H1 (cell line): Measurements from ENCODE around the gene KCNIP2. TPM values are rescaled to one million over a fixed set of nuclear protein-coding genes. Genes with fewer than 3 reads are reported as not detected.

Source experiments
- CTCF ChIA-PET: fragments of 300-600 bp; sonication (Branson Sonifier 250); formaldehyde crosslinking; loops from one replicate; lab custom pipeline; 2021; ENCODE audit not compliant: partially characterized antibody; lab: Charles Lee
- POLR2A ChIA-PET: fragments of 300-600 bp; sonication (Branson Sonifier 250); formaldehyde crosslinking; loops from one replicate; lab custom pipeline; 2021; ENCODE audit warnings: inconsistent platforms; ENCODE audit not compliant: partially characterized antibody; lab: Charles Lee
- DNase-seq, 2 experiments: peaks; one replicate each; pipeline versions ENCODE4 v3.0.0 to v3.0.0-alpha.2; 2010 to 2022; ENCODE audit warnings: low spot score in 2 of 2, low read depth in 1 of 2, mixed read lengths in 1 of 2
- FAIRE-seq: peaks from 2 replicates; lab custom pipeline; 2011; peaks lifted over from hg19 to GRCh38; lab: Jason Lieb, UNC
- H2AFZ ChIP-seq: 2 replicates; pipeline ENCODE4 v1.8.1; 2012; ENCODE audit warnings: low read length, inconsistent platforms
- H2AK5ac ChIP-seq: 2 replicates; pipeline ENCODE4 v1.6.1; 2013; ENCODE audit warnings: low read depth, low read length
- H2BK120ac ChIP-seq: replicated peaks from 2 replicates; pipeline ENCODE3; 2013; ENCODE audit warnings: low read depth, low read length, inconsistent platforms
- H2BK12ac ChIP-seq: 2 replicates; pipeline ENCODE4 v1.6.1; 2013; ENCODE audit warnings: low read depth, low read length
- H2BK15ac ChIP-seq: 2 replicates; pipeline ENCODE4 v1.6.1; 2013; ENCODE audit warnings: low read length
- H2BK20ac ChIP-seq: 2 replicates; pipeline ENCODE4 v1.6.1; 2013; ENCODE audit warnings: low read length
- H2BK5ac ChIP-seq: 2 replicates; pipeline ENCODE4 v1.6.1; 2013; ENCODE audit warnings: low read depth, low read length
- H3K14ac ChIP-seq: 2 replicates; pipeline ENCODE4 v1.6.1; 2013; ENCODE audit warnings: inconsistent platforms; ENCODE audit not compliant: insufficient read length
- H3K18ac ChIP-seq: 2 replicates; pipeline ENCODE4 v1.6.1; 2013; ENCODE audit warnings: low read length; ENCODE audit errors: extremely low read depth
- H3K23ac ChIP-seq: 2 replicates; pipeline ENCODE4 v1.6.1; 2013; ENCODE audit warnings: inconsistent platforms; ENCODE audit not compliant: insufficient read length
- H3K23me2 ChIP-seq: 2 replicates; pipeline ENCODE4 v1.6.1; 2013; ENCODE audit warnings: low read depth, low read length
- H3K27ac ChIP-seq: 2 replicates; pipeline ENCODE4 v1.6.1; 2011; ENCODE audit warnings: low read depth, low read length, inconsistent platforms
- H3K27me3 ChIP-seq, 4 experiments: replicated peaks in 1 of 4; 1 replicate in 1 of 4; 2 replicates in 3 of 4; pipeline versions ENCODE4 v1.6.1 to v1.8.1; 2011 to 2013; ENCODE audit warnings: low read length in 3 of 4, mild to moderate bottlenecking in 3 of 4, inconsistent platforms in 2 of 4, mixed read lengths in 2 of 4, moderate library complexity in 1 of 4; ENCODE audit not compliant: control insufficient read depth in 3 of 4, insufficient read depth in 3 of 4; ENCODE audit errors: extremely low read depth in 1 of 4
- H3K36me3 ChIP-seq, 4 experiments: 2 replicates each; pipeline versions ENCODE4 v1.6.1 to v1.8.1; 2011 to 2013; ENCODE audit warnings: mild to moderate bottlenecking in 4 of 4, low read length in 3 of 4, moderate library complexity in 2 of 4, control low read depth in 1 of 4, inconsistent platforms in 1 of 4; ENCODE audit not compliant: insufficient read depth in 4 of 4, control insufficient read depth in 2 of 4
- H3K4ac ChIP-seq: replicated peaks from 2 replicates; pipeline ENCODE3; 2013; ENCODE audit warnings: low read length, low read depth, mixed read lengths, inconsistent platforms; ENCODE audit not compliant: insufficient read length
- H3K4me1 ChIP-seq, 4 experiments: replicated peaks in 1 of 4; 1 replicate in 1 of 4; 2 replicates in 3 of 4; pipeline versions ENCODE4 v1.6.1 to v1.8.1; 2011 to 2013; ENCODE audit warnings: low read length in 3 of 4, inconsistent platforms in 2 of 4, mixed read lengths in 1 of 4; ENCODE audit not compliant: insufficient read depth in 4 of 4, control insufficient read depth in 3 of 4
- H3K4me2 ChIP-seq, 2 experiments: 2 replicates each; pipeline versions ENCODE4 v1.6.1 to v1.8.1; 2011 to 2013; ENCODE audit warnings: low read depth in 2 of 2, low read length in 2 of 2, control low read depth in 1 of 2, inconsistent platforms in 1 of 2, mild to moderate bottlenecking in 1 of 2; ENCODE audit not compliant: insufficient read depth in 1 of 2
- H3K4me3 ChIP-seq, 4 experiments: fragments of 200-600, 300-600 bp in 1 of 4; sonication (generic), shearing (Covaris generic), sonication (Bioruptor Twin) in 1 of 4; 2 replicates each; pipeline versions ENCODE4 v1.5.1 to v1.8.1; 2011 to 2016; ENCODE audit warnings: low read length in 4 of 4, low read depth in 3 of 4, control low read depth in 2 of 4, inconsistent platforms in 2 of 4, mild to moderate bottlenecking in 2 of 4, mixed read lengths in 1 of 4, moderate library complexity in 1 of 4; ENCODE audit not compliant: insufficient read depth in 2 of 4; ENCODE audit errors: extremely low read depth in 1 of 4
- H3K56ac ChIP-seq: replicated peaks from 2 replicates; pipeline ENCODE3; 2013; ENCODE audit warnings: low read depth, mild to moderate bottlenecking, mixed read lengths, low read length, inconsistent platforms; ENCODE audit not compliant: insufficient read length
- H3K79me1 ChIP-seq: 2 replicates; pipeline ENCODE4 v1.6.1; 2013; ENCODE audit warnings: low read depth, low read length, control low read depth
- H3K79me2 ChIP-seq, 2 experiments: 2 replicates each; pipeline versions ENCODE4 v1.6.1 to v1.8.1; 2012 to 2013; ENCODE audit warnings: low read length in 2 of 2, mild to moderate bottlenecking in 2 of 2, inconsistent platforms in 1 of 2; ENCODE audit not compliant: insufficient read depth in 2 of 2, control insufficient read depth in 1 of 2
- H3K9ac ChIP-seq, 4 experiments: replicated peaks in 1 of 4; 1 replicate in 1 of 4; 2 replicates in 3 of 4; pipeline versions ENCODE4 v1.6.1 to v1.8.1; 2011 to 2013; ENCODE audit warnings: low read depth in 3 of 4, low read length in 3 of 4, control low read depth in 2 of 4, mild to moderate bottlenecking in 2 of 4, moderate library complexity in 2 of 4, inconsistent platforms in 1 of 4; ENCODE audit errors: extremely low read depth in 1 of 4
- H3K9me3 ChIP-seq, 2 experiments: 2 replicates each; pipeline versions ENCODE4 v1.6.1 to v1.8.1; 2012 to 2013; ENCODE audit warnings: mild to moderate bottlenecking in 2 of 2, moderate library complexity in 2 of 2, control low read depth in 1 of 2, inconsistent platforms in 1 of 2, low read depth in 1 of 2, low read length in 1 of 2, mixed read lengths in 1 of 2; ENCODE audit not compliant: insufficient read depth in 2 of 2
- H4K20me1 ChIP-seq, 2 experiments: replicated peaks in 1 of 2; 2 replicates each; pipeline versions ENCODE3 to v1.8.1; 2011 to 2013; ENCODE audit warnings: inconsistent platforms in 2 of 2, low read length in 2 of 2, mild to moderate bottlenecking in 1 of 2; ENCODE audit not compliant: insufficient read depth in 2 of 2, control insufficient read depth in 1 of 2
- H4K5ac ChIP-seq: 2 replicates; pipeline ENCODE4 v1.6.1; 2013; ENCODE audit warnings: low read length, low read depth, mixed read lengths, inconsistent platforms; ENCODE audit not compliant: insufficient read length
- H4K8ac ChIP-seq: 2 replicates; pipeline ENCODE4 v1.8.0; 2013; ENCODE audit warnings: mild to moderate bottlenecking, moderate library complexity, low read length, inconsistent platforms; ENCODE audit not compliant: insufficient read depth; ENCODE audit errors: extremely low read depth
- H4K91ac ChIP-seq: replicated peaks from 2 replicates; pipeline ENCODE3; 2013; ENCODE audit warnings: low read length, mixed read lengths, inconsistent platforms; ENCODE audit not compliant: insufficient read length
- CBX5 ChIP-seq: fragments of 300-800, 300-1000 bp; sonication (generic); IDR thresholded peaks from 2 replicates; pipeline ENCODE4 v1.7.1; 2016; ENCODE audit warnings: antibody characterized with exemption, low read length, low read depth
- CBX8 ChIP-seq: fragments of 300-800, 300-1000 bp; sonication (generic); IDR thresholded peaks from 2 replicates; pipeline ENCODE4 v1.7.1; 2016; ENCODE audit warnings: low read depth, low read length, borderline replicate concordance
- KDM4A ChIP-seq: IDR thresholded peaks from one replicate; pipeline ENCODE4 v1.7.1; 2012; ENCODE audit warnings: low read depth, mild to moderate bottlenecking, moderate library complexity, low read length, inconsistent platforms; ENCODE audit not compliant: severe bottlenecking
- WGBS, 2 experiments: shearing (Covaris generic) in 1 of 2; methylation state at CpG; one replicate each; pipeline versions ENCODE4 v1.1.6 to v1.1.7; 2013 to 2015; ENCODE audit warnings: low lambda C conversion rate in 2 of 2, mixed read lengths in 2 of 2, inconsistent platforms in 1 of 2, low coverage in 1 of 2, missing lambda C conversion rate in 1 of 2; ENCODE audit not compliant: insufficient replicate concordance in 2 of 2, insufficient coverage in 1 of 2, insufficient read length in 1 of 2; ENCODE audit errors: extremely low coverage in 1 of 2, missing lambda C conversion rate in 1 of 2; 5-methylcytosine and 5-hydroxymethylcytosine counted together
- polyA plus RNA-seq, 7 experiments: library from polyadenylated mRNA; depleted of rRNA in 3 of 7; stranded (reverse) in 5 of 7; unstranded in 2 of 7; fragments of >200 nt in 5 of 7; fragments of 200-250 nt in 2 of 7; gene quantifications; 1 replicate in 5 of 7; 2 replicates in 1 of 7; 4 replicates in 1 of 7; pipeline versions ENCODE4 v1.2.1 to v1.2.3, GENCODE V29; 2011 to 2013; ENCODE audit warnings: missing spikeins in 2 of 7, mixed read lengths in 2 of 7
- total RNA-seq: library from RNA; stranded (reverse); fragmentation: NEBNext Ultra II Directional; extraction: Animal tissue kit (Norgen Biotek cat#: 25700); gene quantifications from 2 replicates; pipeline ENCODE4 v1.2.1, GENCODE V29; 2021

Gene KCNIP2
- total and polyA plus RNA-seq, 2 of the 8 experiments (the other 6 are each of a cell fraction or from before 2014, with no cell fraction given): 2.7 to 6.0 TPM

GRCh38 chr10:101812606-101813005, 31.0 kb downstream of the KCNIP2 start:
- TF ChIP-seq KDM4A (no peak), CBX8 (no peak), CBX5 (no peak)
- Histone ChIP-seq H2BK20ac (no peak overlapping the region), H3K23me2 (peaks cover 9% of the 10 kb centered on the region), H3K14ac (no peak overlapping the region), H3K79me2 (peaks cover 44 to 82% of the 10 kb centered on the region in 2 experiments), H3K36me3 (peaks cover 11 to 57% (median 27%) of the 10 kb centered on the region in 4 experiments), H3K56ac (no peak overlapping the region), H3K9me3 (no peaks in the 10 kb centered on the region), H2BK12ac (no peak overlapping the region), H3K27ac (no peak overlapping the region), H3K4ac (no peak overlapping the region), H3K79me1 (peaks cover 8% of the 10 kb centered on the region), H2BK5ac (no peak overlapping the region), H4K20me1 (peaks cover 32 to 36% of the 10 kb centered on the region in 2 experiments), H2AK5ac (no peak overlapping the region), H3K23ac (no peak overlapping the region), H3K18ac (no peak overlapping the region), H3K4me2 (no peak overlapping the region; a peak in 1 of 4 replicates), H4K5ac (no peak overlapping the region), H4K8ac (no peak overlapping the region), H4K91ac (no peak overlapping the region), H3K27me3 (no peaks in the 10 kb centered on the region), H2BK15ac (no peak overlapping the region), H2BK120ac (no peak overlapping the region), H3K4me3 (no peak overlapping the region), H3K9ac (no peak overlapping the region), H3K4me1 (peaks cover 0 to 5% (median 0%) of the 10 kb centered on the region in 4 experiments; a peak in 3 of 7 replicates), H2AFZ (no peak overlapping the region)
- POLR2A ChIA-PET: interaction anchor here (0.6 to 1.9 kb wide), 7 partner anchors 9 to 197 kb away, joined by 3 to 6 read pairs (median 4); no protein-coding TSS in a partner anchor
- CTCF ChIA-PET: interaction anchor here (0.7 to 2.2 kb wide), 5 partner anchors 21 to 197 kb away, joined by 3 to 8 read pairs (median 3); no protein-coding TSS in a partner anchor
- 92% methylated on average over 4 of the region's 4 CpGs; no CpG with 5 or more reads in 1 of the 2 experiments for WGBS, 2 experiments
- DNase-seq (no peak), FAIRE-seq (no peak)
